IPS-18a (cell line): ENCODE measurements around the gene HSPB6.

Experiments used
- H3K27ac ChIP-seq: one replicate; pipeline ENCODE4 v1.5.1; 2013; ENCODE audit warnings: low read length
- H3K27me3 ChIP-seq: one replicate; pipeline ENCODE4 v1.6.1; 2013; ENCODE audit warnings: mild to moderate bottlenecking, low read length; ENCODE audit not compliant: control insufficient read depth, insufficient read depth
- H3K36me3 ChIP-seq: one replicate; pipeline ENCODE4 v1.6.1; 2013; ENCODE audit warnings: low read depth, low read length; ENCODE audit not compliant: control insufficient read depth
- H3K4me1 ChIP-seq: one replicate; pipeline ENCODE4 v1.6.1; 2013; ENCODE audit warnings: low read depth, low read length; ENCODE audit not compliant: control insufficient read depth
- H3K4me3 ChIP-seq: one replicate; pipeline ENCODE4 v1.5.1; 2013; ENCODE audit warnings: low read length
- H3K9ac ChIP-seq: one replicate; pipeline ENCODE4 v1.6.1; 2013; ENCODE audit warnings: mild to moderate bottlenecking, low read length, moderate library complexity
- H3K9me3 ChIP-seq: one replicate; pipeline ENCODE4 v1.6.1; 2013; ENCODE audit warnings: low read depth, low read length; ENCODE audit not compliant: control insufficient read depth

HSPB6 gene

DNA sequence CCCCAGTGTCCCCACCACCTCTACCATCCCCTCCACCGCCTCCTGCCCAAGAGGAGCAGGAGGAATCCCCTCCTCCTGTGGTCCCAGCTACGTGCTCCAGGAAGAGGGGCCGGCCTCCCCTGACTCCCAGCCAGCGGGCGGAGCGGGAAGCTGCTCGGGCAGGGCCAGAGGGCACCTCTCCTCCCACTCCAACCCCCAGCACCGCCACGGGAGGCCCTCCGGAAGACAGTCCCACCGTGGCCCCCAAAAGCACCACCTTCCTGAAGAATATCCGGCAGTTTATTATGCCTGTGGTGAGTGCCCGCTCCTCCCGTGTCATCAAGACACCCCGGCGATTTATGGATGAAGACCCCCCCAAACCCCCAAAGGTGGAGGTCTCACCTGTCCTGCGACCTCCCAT is 36.2 kb downstream of the HSPB6 start:
- peaks cover 2% of the 10 kb centered on the region for H3K27me3 ChIP-seq
- H3K9me3 ChIP-seq, result no peaks in the 10 kb centered on the region
- H3K9ac ChIP-seq, result no peak overlapping the region
- peaks cover 2% of the 10 kb centered on the region for H3K4me1 ChIP-seq
- H3K4me3 ChIP-seq, result no peak overlapping the region
- peaks cover 40% of the 10 kb centered on the region for H3K36me3 ChIP-seq
- no peak overlapping the region for H3K27ac ChIP-seq

GRCh38 chr19:35720163-35720524 is 36.7 kb downstream of the HSPB6 start:
- peaks cover 35% of the 10 kb centered on the region for H3K36me3 ChIP-seq
- H3K4me3 ChIP-seq, result no peak overlapping the region
- no peak overlapping the region for H3K27ac ChIP-seq
- H3K27me3 ChIP-seq, result peaks cover 4% of the 10 kb centered on the region
- no peaks in the 10 kb centered on the region for H3K9me3 ChIP-seq
- H3K9ac ChIP-seq, result no peak overlapping the region
- peaks cover 7% of the 10 kb centered on the region for H3K4me1 ChIP-seq

- Histone ChIP-seq H3K4me1 (peaks cover 11% of the 10 kb centered on the region), H3K27me3 (peaks cover 4% of the 10 kb centered on the region), H3K27ac (no peak overlapping the region), H3K9me3 (no peaks in the 10 kb centered on the region), H3K36me3 (peaks cover 30% of the 10 kb centered on the region), H3K9ac (peak overlapping the region; percentile 65), H3K4me3 (no peak overlapping the region)
These were observed 37.2 kb downstream of the HSPB6 start for GRCh38 chr19:35719402-35720162.

- peak overlapping the region; percentile 84 for H3K4me3 ChIP-seq
- H3K9ac ChIP-seq, result peak overlapping the region; percentile 65
- H3K27me3 ChIP-seq, result peaks cover 4% of the 10 kb centered on the region
- no peaks in the 10 kb centered on the region for H3K9me3 ChIP-seq
- H3K4me1 ChIP-seq, result peaks cover 16% of the 10 kb centered on the region
- H3K27ac ChIP-seq, result no peak overlapping the region
- peaks cover 19% of the 10 kb centered on the region for H3K36me3 ChIP-seq
These were observed 38.3 kb downstream of the HSPB6 start for GRCh38 chr19:35718345-35719041.

DNA sequence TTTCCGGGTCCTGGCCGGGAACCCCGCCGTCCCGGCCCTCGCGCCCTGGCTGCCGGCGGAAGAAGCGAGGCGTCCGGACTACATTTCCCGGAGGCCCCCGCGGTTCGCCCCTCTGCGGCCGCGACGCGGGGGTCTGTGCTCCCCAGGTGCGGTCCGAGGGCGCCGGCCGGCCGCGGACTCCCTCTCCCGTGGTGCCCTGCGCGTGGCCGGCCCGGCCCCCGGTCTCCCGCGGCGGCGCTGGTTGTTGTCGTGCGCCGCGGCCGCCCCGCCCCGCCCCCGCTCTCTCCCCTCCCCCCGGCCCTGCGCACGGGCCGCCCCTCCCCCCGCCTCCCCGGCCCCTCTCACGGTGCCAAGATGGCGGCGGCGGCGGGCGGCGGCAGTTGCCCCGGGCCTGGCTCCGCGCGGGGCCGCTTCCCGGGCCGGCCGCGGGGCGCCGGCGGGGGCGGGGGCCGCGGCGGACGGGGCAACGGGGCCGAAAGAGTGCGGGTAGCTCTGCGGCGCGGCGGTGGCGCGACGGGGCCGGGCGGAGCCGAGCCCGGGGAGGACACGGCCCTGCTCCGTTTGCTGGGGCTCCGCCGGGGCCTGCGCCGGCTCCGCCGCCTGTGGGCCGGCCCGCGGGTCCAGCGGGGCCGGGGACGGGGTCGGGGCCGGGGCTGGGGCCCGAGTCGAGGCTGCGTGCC is 39.0 kb downstream of the HSPB6 start, which contains the start of gene KMT2B:
TSS of gene KMT2B (plus strand) at position 339 of the 680 bp plus-strand sequence. CDS start at position 355, 16 bp downstream.
- H3K9me3 ChIP-seq, result no peaks in the 10 kb centered on the region
- H3K9ac ChIP-seq, result peak within 1 kb of the TSS; percentile 88
- peaks cover 4% of the 10 kb centered on the region for H3K27me3 ChIP-seq
- H3K4me1 ChIP-seq, result peaks cover 16% of the 10 kb centered on the region
- peak within 1 kb of the TSS; percentile 72 for H3K27ac ChIP-seq
- peaks cover 12% of the 10 kb centered on the region for H3K36me3 ChIP-seq
- peak within 1 kb of the TSS; percentile 84 for H3K4me3 ChIP-seq

- peaks cover 16% of the 10 kb centered on the region for H3K4me1 ChIP-seq
- H3K36me3 ChIP-seq, result peaks cover 6% of the 10 kb centered on the region
- peaks cover 4% of the 10 kb centered on the region for H3K27me3 ChIP-seq
- no peaks in the 10 kb centered on the region for H3K9me3 ChIP-seq
- H3K27ac ChIP-seq, result peak overlapping the region; percentile 72
- H3K4me3 ChIP-seq, result peak overlapping the region; percentile 66
- H3K9ac ChIP-seq, result peak overlapping the region; percentile 88
These were observed 39.8 kb downstream of the HSPB6 start for GRCh38 chr19:35716801-35717664.

DNA sequence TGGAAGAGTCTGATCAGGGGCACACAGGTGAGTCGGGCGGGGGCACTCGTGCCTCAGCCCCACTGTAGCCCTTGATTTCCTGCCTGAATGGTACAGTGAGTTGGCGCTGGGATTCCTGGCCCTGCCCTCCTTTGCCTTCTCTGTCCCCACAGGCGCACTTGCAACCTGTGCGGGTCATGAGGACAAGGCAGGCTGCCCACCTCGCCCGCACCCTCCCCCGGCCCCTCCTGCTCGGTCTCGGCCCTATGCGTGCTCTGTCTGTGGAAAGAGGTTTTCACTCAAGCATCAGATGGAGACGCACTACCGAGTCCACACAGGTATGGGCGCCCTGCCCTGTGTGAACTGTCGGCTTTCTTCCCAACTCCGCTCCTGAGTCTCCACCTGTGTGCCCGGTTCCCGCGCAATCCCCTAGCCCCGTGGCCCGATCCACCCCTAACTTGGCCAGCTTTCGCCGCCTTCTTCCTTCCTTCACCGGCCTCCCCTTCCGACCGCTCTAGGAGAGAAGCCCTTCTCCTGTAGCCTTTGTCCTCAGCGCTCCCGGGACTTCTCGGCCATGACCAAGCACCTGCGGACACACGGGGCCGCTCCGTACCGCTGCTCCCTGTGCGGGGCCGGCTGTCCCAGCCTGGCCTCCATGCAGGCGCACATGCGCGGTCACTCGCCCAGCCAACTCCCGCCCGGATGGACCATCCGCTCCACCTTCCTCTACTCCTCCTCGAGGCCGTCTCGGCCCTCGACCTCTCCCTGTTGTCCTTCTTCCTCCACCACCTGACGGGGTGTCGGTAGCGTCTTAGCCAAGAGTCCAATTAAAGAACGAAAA is 40.6 kb downstream of the HSPB6 start:
- H3K9me3 ChIP-seq, result no peaks in the 10 kb centered on the region
- peak overlapping the region; percentile 88 for H3K9ac ChIP-seq
- H3K27ac ChIP-seq, result peak overlapping the region; percentile 70
- H3K4me1 ChIP-seq, result peaks cover 16% of the 10 kb centered on the region
- peaks cover 4% of the 10 kb centered on the region for H3K27me3 ChIP-seq
- peak overlapping the region; percentile 66 for H3K4me3 ChIP-seq
- H3K36me3 ChIP-seq, result peaks cover under 1% of the 10 kb centered on the region

DNA sequence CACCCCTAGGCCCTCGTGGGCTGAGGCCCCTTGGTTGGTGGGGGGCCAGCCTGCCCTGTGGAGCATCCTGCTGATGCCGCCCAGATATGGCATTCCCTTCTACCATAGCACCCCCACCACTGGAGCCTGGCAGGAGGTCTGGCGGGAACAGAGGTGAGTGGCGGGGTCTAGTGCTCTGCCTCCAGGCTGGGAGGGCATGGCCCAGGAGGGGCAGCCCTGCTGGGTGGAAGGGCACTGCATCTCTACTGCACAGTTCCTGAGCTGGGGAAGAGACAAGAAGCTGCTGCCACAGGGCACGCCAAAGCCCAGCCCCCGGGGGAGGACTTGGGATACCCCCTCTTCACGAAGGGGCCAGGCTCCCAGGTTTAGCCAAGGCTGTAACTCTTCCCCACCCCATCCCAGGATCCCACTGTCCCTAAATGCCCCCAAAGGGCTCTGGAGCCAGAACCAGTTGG is 41.4 kb downstream of the HSPB6 start:
- H3K36me3 ChIP-seq, result no peaks in the 10 kb centered on the region
- no peaks in the 10 kb centered on the region for H3K9me3 ChIP-seq
- no peak overlapping the region for H3K27ac ChIP-seq
- peaks cover 4% of the 10 kb centered on the region for H3K27me3 ChIP-seq
- peak overlapping the region; percentile 88 for H3K9ac ChIP-seq
- H3K4me1 ChIP-seq, result peaks cover 16% of the 10 kb centered on the region
- peak overlapping the region; percentile 66 for H3K4me3 ChIP-seq

DNA sequence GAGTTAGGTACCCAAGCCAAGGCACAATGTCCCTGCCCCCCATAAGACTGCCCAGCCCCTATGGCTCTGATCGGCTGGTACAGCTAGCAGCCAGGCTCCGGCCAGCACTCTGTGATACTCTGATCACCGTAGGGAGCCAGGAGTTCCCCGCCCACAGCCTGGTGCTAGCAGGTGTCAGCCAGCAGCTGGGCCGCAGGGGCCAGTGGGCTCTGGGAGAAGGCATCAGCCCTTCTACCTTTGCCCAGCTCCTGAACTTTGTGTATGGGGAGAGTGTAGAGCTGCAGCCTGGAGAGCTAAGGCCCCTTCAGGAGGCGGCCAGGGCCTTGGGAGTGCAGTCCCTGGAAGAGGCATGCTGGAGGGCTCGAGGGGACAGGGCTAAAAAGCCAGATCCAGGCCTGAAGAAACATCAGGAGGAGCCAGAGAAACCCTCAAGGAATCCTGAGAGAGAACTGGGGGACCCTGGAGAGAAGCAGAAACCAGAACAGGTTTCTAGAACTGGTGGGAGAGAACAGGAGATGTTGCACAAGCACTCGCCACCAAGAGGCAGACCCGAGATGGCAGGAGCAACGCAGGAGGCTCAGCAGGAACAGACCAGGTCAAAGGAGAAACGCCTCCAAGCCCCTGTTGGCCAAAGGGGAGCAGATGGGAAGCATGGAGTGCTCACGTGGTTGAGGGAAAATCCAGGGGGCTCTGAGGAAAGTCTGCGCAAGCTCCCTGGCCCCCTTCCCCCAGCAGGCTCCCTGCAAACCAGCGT is 42.1 kb downstream of the HSPB6 start:
- Histone ChIP-seq H3K9me3 (no peaks in the 10 kb centered on the region), H3K36me3 (no peaks in the 10 kb centered on the region), H3K9ac (no peak overlapping the region), H3K27me3 (peaks cover 4% of the 10 kb centered on the region), H3K27ac (no peak overlapping the region), H3K4me1 (peaks cover 16% of the 10 kb centered on the region), H3K4me3 (no peak overlapping the region)
